ENCODE measurements around the gene HDAC4. TPM values are rescaled to one million over a fixed set of nuclear protein-coding genes. Genes with fewer than 3 reads are reported as not detected.

Gene HDAC4
- total RNA-seq, 4 donors from 2014 or later = 51.4 to 107 (median 70.8) TPM

GRCh38 chr2:239358062-239358754 is 42.6 kb downstream of the HDAC4 start:
- Histone ChIP-seq H3K9me3 (no peaks in the 10 kb centered on the region), H3K27me3 (no peaks in the 10 kb centered on the region), H3K4me3 (no peak overlapping the region), H3K27ac (peak overlapping the region; percentile 10), H3K4me1 (peaks cover 25% of the 10 kb centered on the region), H3K36me3 (no peaks in the 10 kb centered on the region)
- 91% methylated on average over 18 of the region's 18 CpGs for WGBS
- no peak for DNase-seq (ENCODE audit: low spot score in 2 of 2)
- no peak for TF ChIP-seq POLR2AphosphoS5 (IDR thresholded peaks at IDR 0.05)
- TF ChIP-seq POLR2A (IDR thresholded peaks at IDR 0.05) = no peak
- no peak for TF ChIP-seq CTCF (IDR thresholded peaks at IDR 0.05)
- TF ChIP-seq EP300 (IDR thresholded peaks at IDR 0.05) = no peak

GRCh38 chr2:239355724-239356123 is 45.1 kb downstream of the HDAC4 start:
- no peak overlapping the region for H3K4me3 ChIP-seq
- TF ChIP-seq CTCF (IDR thresholded peaks at IDR 0.05) (no peak), POLR2AphosphoS5 (IDR thresholded peaks at IDR 0.05) (no peak), EP300 (IDR thresholded peaks at IDR 0.05) (no peak)
- H3K9me3 ChIP-seq = no peaks in the 10 kb centered on the region
- H3K27ac ChIP-seq = peak overlapping the region; percentile 16
- DNase-seq (ENCODE audit: low spot score in 2 of 2) = no peak
- H3K4me1 ChIP-seq = peaks cover 20% of the 10 kb centered on the region
- H3K27me3 ChIP-seq = no peaks in the 10 kb centered on the region
- 90% methylated on average over 3 of the region's 3 CpGs for WGBS
- H3K36me3 ChIP-seq = peaks cover 18% of the 10 kb centered on the region

- Histone ChIP-seq H3K4me3 (no peak overlapping the region), H3K36me3 (peaks cover 21% of the 10 kb centered on the region), H3K27me3 (no peaks in the 10 kb centered on the region), H3K9me3 (no peaks in the 10 kb centered on the region), H3K27ac (peak overlapping the region; percentile 16), H3K4me1 (peaks cover 15% of the 10 kb centered on the region)
- WGBS = 32% methylated on average over 2 of the region's 2 CpGs
- DNase-seq (ENCODE audit: low spot score in 2 of 2) = no peak
- TF ChIP-seq CTCF (IDR thresholded peaks at IDR 0.05) = no peak
- TF ChIP-seq POLR2AphosphoS5 (IDR thresholded peaks at IDR 0.05) = no peak
- TF ChIP-seq POLR2A (IDR thresholded peaks at IDR 0.05) = no peak
- TF ChIP-seq EP300 (IDR thresholded peaks at IDR 0.05) = no peak
Measured at GRCh38 chr2:239355139-239355538, 45.7 kb downstream of the HDAC4 start.

GRCh38 chr2:239354791-239355136 is 46.1 kb downstream of the HDAC4 start:
- H3K27me3 ChIP-seq = no peaks in the 10 kb centered on the region
- no peak overlapping the region for H3K4me3 ChIP-seq
- no peak for TF ChIP-seq POLR2AphosphoS5 (IDR thresholded peaks at IDR 0.05)
- no peak for TF ChIP-seq POLR2A (IDR thresholded peaks at IDR 0.05)
- no peak for TF ChIP-seq EP300 (IDR thresholded peaks at IDR 0.05)
- TF ChIP-seq CTCF (IDR thresholded peaks at IDR 0.05) = no peak
- peaks cover 21% of the 10 kb centered on the region for H3K36me3 ChIP-seq
- WGBS = 77% methylated on average over 2 of the region's 2 CpGs
- peaks cover 12% of the 10 kb centered on the region for H3K4me1 ChIP-seq
- no peak overlapping the region for H3K27ac ChIP-seq
- no peak for DNase-seq (ENCODE audit: low spot score in 2 of 2)
- no peaks in the 10 kb centered on the region for H3K9me3 ChIP-seq

GRCh38 chr2:239354132-239354790 is 46.6 kb downstream of the HDAC4 start:
- no peak for TF ChIP-seq POLR2AphosphoS5 (IDR thresholded peaks at IDR 0.05)
- no peak for TF ChIP-seq POLR2A (IDR thresholded peaks at IDR 0.05)
- no peak for TF ChIP-seq EP300 (IDR thresholded peaks at IDR 0.05)
- no peak for TF ChIP-seq CTCF (IDR thresholded peaks at IDR 0.05)

More at GRCh38 chr2:239354132-239354790, 46.6 kb downstream of the HDAC4 start:
- peak in 1 of 2 donors; percentile 54 for DNase-seq (ENCODE audit: low spot score in 2 of 2)
- Histone ChIP-seq H3K36me3 (peaks cover 21% of the 10 kb centered on the region), H3K9me3 (no peaks in the 10 kb centered on the region), H3K4me3 (no peak overlapping the region), H3K27ac (no peak overlapping the region), H3K27me3 (no peaks in the 10 kb centered on the region), H3K4me1 (peaks cover 12% of the 10 kb centered on the region)
- 84% methylated on average over 7 of the region's 7 CpGs for WGBS
